T-cell (primary cell): ENCODE results near the gene RGP1. TPM values are rescaled to one million over a fixed set of nuclear protein-coding genes. Genes with fewer than 3 reads are reported as not detected.

Experiments used
- ATAC-seq, 4 experiments: fragments of 200-7000 bp in 3 of 4; fragments of 150-1000 bp in 1 of 4; cut with Tn5 transposase; replicated peaks in 1 of 4; 1 replicate in 3 of 4; 2 replicates in 1 of 4; pipeline ENCODE4 v1.10.0; 2021; ENCODE audit warnings: moderate library complexity in 3 of 4, mild to moderate bottlenecking in 2 of 4, moderate number of reproducible peaks in 1 of 4
- CTCF ChIA-PET, 2 donors: fragments of 300-600 bp; sonication (Branson Sonifier 250); formaldehyde crosslinking; loops; one replicate each; lab custom pipeline; 2022; ENCODE audit warnings: antibody characterized with exemption in 2 of 2; lab: Charles Lee
- POLR2A ChIA-PET, 2 donors: fragments of 300-600 bp; sonication (Branson Sonifier 250); formaldehyde crosslinking; loops; one replicate each; lab custom pipeline; 2022; ENCODE audit warnings: antibody characterized with exemption in 2 of 2; lab: Charles Lee
- DNase-seq, 35 experiments: peaks; one replicate each; pipeline versions ENCODE4 v3.0.0 to v3.0.0-alpha.2; 2013 to 2023
- H3K27ac ChIP-seq: one replicate; pipeline ENCODE4 v1.5.1; 2013; ENCODE audit warnings: low read length
- H3K27me3 ChIP-seq, 2 experiments: replicated peaks in 1 of 2; 1 replicate in 1 of 2; 2 replicates in 1 of 2; pipeline versions ENCODE4 v1.6.1 to v1.7.0; 2013; ENCODE audit warnings: low read length in 1 of 2, mixed read lengths in 1 of 2; ENCODE audit not compliant: control insufficient read depth in 2 of 2, insufficient read depth in 2 of 2; ENCODE audit errors: extremely low read depth in 1 of 2
- H3K36me3 ChIP-seq, 2 donors: 1 replicate in 1 of 2; 2 replicates in 1 of 2; pipeline versions ENCODE4 v1.6.1 to v1.7.0; 2013; ENCODE audit warnings: low read length in 1 of 2; ENCODE audit not compliant: control insufficient read depth in 2 of 2, insufficient read depth in 1 of 2; ENCODE audit errors: extremely low read depth in 1 of 2
- H3K4me1 ChIP-seq, 2 experiments: 1 replicate in 1 of 2; 2 replicates in 1 of 2; pipeline versions ENCODE4 v1.6.1 to v1.7.0; 2013; ENCODE audit warnings: low read length in 2 of 2, mixed read lengths in 1 of 2; ENCODE audit not compliant: insufficient read depth in 2 of 2, control insufficient read depth in 1 of 2; ENCODE audit errors: extremely low read depth in 1 of 2
- H3K4me3 ChIP-seq, 2 donors: 1 replicate in 1 of 2; 2 replicates in 1 of 2; pipeline versions ENCODE4 v1.5.1 to v1.7.0; 2013; ENCODE audit warnings: mild to moderate bottlenecking in 2 of 2, low read length in 1 of 2, moderate library complexity in 1 of 2; ENCODE audit not compliant: control insufficient read depth in 1 of 2; ENCODE audit errors: extremely low read depth in 1 of 2
- H3K9me3 ChIP-seq: 2 replicates; pipeline ENCODE4 v1.7.0; 2013
- H3K27ac Mint-ChIP-seq, 2 donors: one replicate each; pipeline ENCODE4 v1.8.0; 2020 to 2021; ENCODE audit warnings: mild to moderate bottlenecking in 2 of 2, mixed read lengths in 2 of 2
- H3K27me3 Mint-ChIP-seq, 2 donors: one replicate each; pipeline ENCODE4 v1.8.0; 2021 to 2022; ENCODE audit warnings: mixed read lengths in 2 of 2
- H3K36me3 Mint-ChIP-seq: one replicate; pipeline ENCODE4 v1.8.0; 2021; ENCODE audit warnings: mixed read lengths
- H3K4me1 Mint-ChIP-seq, 3 donors: one replicate each; pipeline ENCODE4 v1.8.0; 2020 to 2022; ENCODE audit warnings: mixed read lengths in 3 of 3, mild to moderate bottlenecking in 1 of 3
- H3K4me3 Mint-ChIP-seq, 3 donors: one replicate each; pipeline ENCODE4 v1.8.0; 2020 to 2022; ENCODE audit warnings: mild to moderate bottlenecking in 3 of 3, mixed read lengths in 3 of 3, moderate library complexity in 3 of 3
- H3K9me3 Mint-ChIP-seq, 3 donors: one replicate each; pipeline ENCODE4 v1.8.0; 2020 to 2022; ENCODE audit warnings: mixed read lengths in 3 of 3
- WGBS: methylation state at CpG from one replicate; pipeline ENCODE4 v1.1.5; 2013; ENCODE audit warnings: missing lambda C conversion rate; ENCODE audit not compliant: insufficient coverage; 5-methylcytosine and 5-hydroxymethylcytosine counted together
- total RNA-seq, 35 experiments: library from RNA in 6 of 35; stranded (reverse) in 6 of 35; fragments of 120-200 nt in 1 of 35; gene quantifications; one replicate each; pipeline versions ENCODE4 v1.2.1 to v1.2.4 and lab custom pipeline; 2013 to 2026

The RGP1 gene
- total RNA-seq, 5 donors from 2014 or later (not counting 1 experiment from before 2014, with no cell fraction given) = 20.6 to 36.5 (median 33.5) TPM

DNA sequence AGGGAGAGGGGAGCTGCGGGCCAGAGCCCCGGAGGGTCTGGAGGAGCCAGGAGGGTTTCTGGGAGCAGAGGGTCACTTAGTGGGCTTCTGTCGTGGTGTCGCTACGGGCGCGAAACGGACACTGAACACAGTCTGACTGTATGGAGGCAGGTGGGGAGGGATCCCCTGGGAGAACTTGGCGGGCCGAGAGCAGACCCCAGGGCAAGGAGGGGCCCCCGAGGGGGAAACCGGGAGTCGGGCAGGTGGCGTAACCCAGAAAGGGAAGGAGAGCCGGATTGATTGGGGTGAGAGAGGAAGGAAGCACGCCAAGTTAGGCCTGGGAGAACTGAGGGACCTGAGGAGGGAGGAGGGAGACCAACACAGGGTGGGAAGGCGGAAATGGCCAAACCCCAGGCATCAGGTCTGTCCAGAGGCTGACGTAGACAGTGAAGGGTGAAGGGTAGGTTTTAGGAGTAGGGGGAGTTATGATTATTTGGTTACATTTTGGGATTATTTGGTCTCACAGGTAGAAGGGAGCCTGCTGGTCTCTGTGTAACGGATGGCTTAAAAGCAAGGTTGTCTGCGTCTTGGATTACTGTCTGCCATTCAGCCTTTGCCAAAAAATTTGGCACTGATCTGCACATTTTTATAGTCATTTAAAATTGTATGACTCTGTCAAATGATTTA, 8.3 kb downstream of the RGP1 start:
- Mint-ChIP-seq H3K4me3 (peak overlapping the region; percentile 88 to 94 (median 92)), H3K9me3 (no peaks in the 10 kb centered on the region), H3K27me3 (no peaks in the 10 kb centered on the region), H3K4me1 (peaks cover 58 to 62% (median 60%) of the 10 kb centered on the region in 3 donors), H3K27ac (peak overlapping the region; percentile 92 to 94), H3K36me3 (peaks cover 24% of the 10 kb centered on the region)
- 4% methylated on average over 19 of the region's 20 CpGs for WGBS
- Histone ChIP-seq H3K9me3 (no peaks in the 10 kb centered on the region), H3K4me3 (peak overlapping the region; percentile 83 to 85), H3K27me3 (no peaks in the 10 kb centered on the region), H3K27ac (peak overlapping the region; percentile 74), H3K4me1 (peaks cover 2 to 18% of the 10 kb centered on the region in 2 experiments), H3K36me3 (peaks cover 3 to 20% of the 10 kb centered on the region in 2 donors)
- peak in 3 of 35 experiments; percentile 13 to 35 (median 14) for DNase-seq
- ChIA-PET CTCF (interaction anchor here (0.6 to 2.4 kb wide), 19 partner anchors 9 to 1416 kb away, joined by 3 to 13 read pairs (median 3); partner anchors contain the start of genes CCDC107 (in 1 of the 2), GBA2 (in 1 of the 2) and RMRP (in 1 of the 2)), POLR2A (interaction anchor here in 1 of 2 donors (0.5 kb wide), 1 partner anchor 31 kb away, joined by 3 read pairs; no protein-coding TSS in a partner anchor)
- ATAC-seq = peak; percentile 5 to 17 (median 12)

- DNase-seq = no peak
- Histone ChIP-seq H3K4me1 (peaks cover 2 to 18% of the 10 kb centered on the region in 2 experiments), H3K4me3 (peak overlapping the region in 1 of 2 donors; percentile 83), H3K27ac (peak overlapping the region; percentile 74), H3K9me3 (no peaks in the 10 kb centered on the region), H3K36me3 (peaks cover 0 to 15% of the 10 kb centered on the region in 2 donors), H3K27me3 (no peaks in the 10 kb centered on the region)
- Mint-ChIP-seq H3K36me3 (peaks cover 21% of the 10 kb centered on the region), H3K27me3 (no peaks in the 10 kb centered on the region), H3K27ac (peak overlapping the region; percentile 71 to 92), H3K4me1 (peaks cover 58 to 62% (median 61%) of the 10 kb centered on the region in 3 donors), H3K9me3 (no peaks in the 10 kb centered on the region), H3K4me3 (peak overlapping the region; percentile 88 to 94 (median 92))
- CTCF ChIA-PET = interaction anchor here (0.6 to 1.4 kb wide), 2 partner anchors 32 to 1417 kb away, joined by 3 to 5 read pairs; no protein-coding TSS in a partner anchor
- POLR2A ChIA-PET = no interaction called here
- no peak for ATAC-seq
Measured at GRCh38 chr9:35757892-35758275, 8.8 kb downstream of the RGP1 start.

DNA sequence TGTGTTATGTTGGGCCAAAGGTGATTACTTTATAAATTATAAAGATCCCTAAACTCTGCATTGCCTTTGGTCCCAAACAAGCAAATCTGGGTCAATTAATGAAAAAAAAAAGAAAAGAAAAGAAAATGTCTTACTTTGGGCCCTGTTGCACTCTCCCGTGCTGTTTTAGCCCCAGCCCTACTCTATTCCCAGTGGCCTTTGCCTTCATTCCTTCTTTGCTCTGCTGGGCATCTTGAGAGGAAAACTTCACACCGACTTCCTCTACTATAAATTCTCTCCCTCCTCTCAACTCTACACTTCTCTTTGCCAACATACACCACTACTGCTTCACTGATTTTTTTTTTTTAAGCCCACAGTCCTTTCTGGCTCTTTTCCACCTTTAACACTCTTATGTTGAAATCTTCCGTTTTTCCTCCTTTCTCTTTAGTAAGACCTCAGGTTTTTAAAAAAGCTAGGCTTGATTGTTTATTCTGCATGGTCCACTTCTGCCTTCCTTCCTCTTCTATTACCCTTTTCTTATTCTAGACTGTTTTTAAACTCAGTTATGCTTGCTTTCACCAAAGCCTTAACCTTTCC, 9.5 kb downstream of the RGP1 start:
- H3K36me3 ChIP-seq = peaks cover 0 to 8% of the 10 kb centered on the region in 2 donors
- Mint-ChIP-seq H3K9me3 (no peaks in the 10 kb centered on the region), H3K27me3 (no peaks in the 10 kb centered on the region), H3K36me3 (peaks cover 17% of the 10 kb centered on the region), H3K4me3 (peak overlapping the region; percentile 71 to 88 (median 74)), H3K4me1 (peaks cover 58 to 66% (median 65%) of the 10 kb centered on the region in 3 donors), H3K27ac (peak overlapping the region; percentile 71 to 75)
- no peaks in the 10 kb centered on the region for H3K9me3 ChIP-seq
- no peak for ATAC-seq
- H3K4me3 ChIP-seq = no peak overlapping the region
- peaks cover 2 to 18% of the 10 kb centered on the region in 2 experiments for H3K4me1 ChIP-seq
- ChIA-PET POLR2A (no interaction called here), CTCF (interaction anchor here (0.6 to 1.4 kb wide), 4 partner anchors 12 to 1417 kb away, joined by 3 to 5 read pairs (median 4); partner anchors contain the start of gene TLN1 (in 1 of the 2))
- no peak overlapping the region for H3K27ac ChIP-seq
- no peaks in the 10 kb centered on the region for H3K27me3 ChIP-seq
- 47% methylated on average over 2 of the region's 3 CpGs for WGBS
- DNase-seq = no peak

GRCh38 chr9:35759795-35760194, 10.7 kb downstream of the RGP1 start:
- no peak overlapping the region for H3K27ac Mint-ChIP-seq
- CTCF ChIA-PET = interaction anchor here in 1 of 2 donors (0.7 to 1.6 kb wide), 2 partner anchors 9 to 10 kb away, joined by 4 read pairs; no protein-coding TSS in a partner anchor
- no peak overlapping the region for H3K27ac ChIP-seq
- H3K27me3 ChIP-seq = no peaks in the 10 kb centered on the region
- no peak overlapping the region for H3K4me3 Mint-ChIP-seq
- WGBS = 100% methylated on average over 3 of the region's 4 CpGs
- peaks cover 58 to 65% (median 64%) of the 10 kb centered on the region in 3 donors for H3K4me1 Mint-ChIP-seq
- H3K4me1 ChIP-seq = peaks cover 2 to 18% of the 10 kb centered on the region in 2 experiments
- no peak overlapping the region for H3K4me3 ChIP-seq
- H3K9me3 ChIP-seq = no peaks in the 10 kb centered on the region
- peaks cover 10% of the 10 kb centered on the region for H3K36me3 Mint-ChIP-seq
- POLR2A ChIA-PET = no interaction called here
- H3K36me3 ChIP-seq = no peaks in the 10 kb centered on the region
- DNase-seq (no peak), ATAC-seq (no peak)
- H3K9me3 Mint-ChIP-seq = no peaks in the 10 kb centered on the region
- H3K27me3 Mint-ChIP-seq = no peaks in the 10 kb centered on the region

DNA sequence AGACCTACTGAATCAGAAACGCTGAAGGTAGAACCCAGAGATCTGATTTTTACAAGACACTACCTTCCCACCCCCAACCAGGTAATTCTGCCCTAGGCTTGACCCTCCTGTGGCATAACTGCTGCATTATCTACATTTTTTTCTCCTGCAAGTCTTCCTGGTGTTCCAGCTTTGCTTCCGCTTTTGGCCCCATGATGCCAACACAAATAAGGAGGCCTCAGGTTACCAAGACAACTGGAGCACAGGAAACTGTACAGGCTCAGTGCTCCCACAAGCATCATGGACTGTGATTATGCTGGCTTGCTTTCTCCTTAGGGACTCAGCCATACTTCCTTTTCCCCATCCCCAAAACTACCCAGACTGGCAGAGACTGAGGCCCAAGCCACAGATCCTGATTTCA, 11.6 kb downstream of the RGP1 start:
- H3K4me1 ChIP-seq = peaks cover 2 to 17% of the 10 kb centered on the region in 2 experiments
- H3K9me3 Mint-ChIP-seq = no peaks in the 10 kb centered on the region
- no peak overlapping the region for H3K27ac Mint-ChIP-seq
- no peaks in the 10 kb centered on the region for H3K27me3 Mint-ChIP-seq
- 79% methylated on average over 2 of the region's 2 CpGs for WGBS
- no peaks in the 10 kb centered on the region for H3K9me3 ChIP-seq
- ChIA-PET POLR2A (interaction anchor here in 1 of 2 donors (0.6 kb wide), 1 partner anchor 285 kb away, joined by 3 read pairs; no protein-coding TSS in a partner anchor), CTCF (interaction anchor here (0.6 to 1.6 kb wide), 3 partner anchors 11 to 335 kb away, joined by 3 to 4 read pairs (median 4); no protein-coding TSS in a partner anchor)
- no peak overlapping the region for H3K27ac ChIP-seq
- DNase-seq (no peak), ATAC-seq (no peak)
- H3K4me3 Mint-ChIP-seq = no peak overlapping the region
- H3K36me3 ChIP-seq = no peaks in the 10 kb centered on the region
- H3K4me1 Mint-ChIP-seq = peaks cover 57 to 59% (median 59%) of the 10 kb centered on the region in 3 donors
- peaks cover 10% of the 10 kb centered on the region for H3K36me3 Mint-ChIP-seq
- H3K27me3 ChIP-seq = no peaks in the 10 kb centered on the region
- H3K4me3 ChIP-seq = no peak overlapping the region

GRCh38 chr9:35763181-35763580, 14.1 kb downstream of the RGP1 start:
- no peaks in the 10 kb centered on the region for H3K27me3 Mint-ChIP-seq
- Histone ChIP-seq H3K9me3 (no peaks in the 10 kb centered on the region), H3K36me3 (no peaks in the 10 kb centered on the region), H3K27ac (no peak overlapping the region), H3K27me3 (no peaks in the 10 kb centered on the region), H3K4me3 (no peak overlapping the region), H3K4me1 (peaks cover 0 to 3% of the 10 kb centered on the region in 2 experiments)
- H3K4me1 Mint-ChIP-seq = peaks cover 36 to 47% (median 46%) of the 10 kb centered on the region in 3 donors
- no CpG with 5 or more reads among the region's 2 CpGs for WGBS
- DNase-seq (no peak), ATAC-seq (no peak)
- H3K27ac Mint-ChIP-seq = no peak overlapping the region
- no peak overlapping the region for H3K4me3 Mint-ChIP-seq
- ChIA-PET CTCF (interaction anchor here (0.5 to 1.0 kb wide), 5 partner anchors 10 to 302 kb away, joined by 3 to 7 read pairs (median 5); partner anchors contain the start of genes CCDC107 (in 1 of the 2), GBA2 (in 1 of the 2), RGP1 (in 1 of the 2) and RMRP (in 1 of the 2)), POLR2A (interaction anchor here (0.7 kb wide), 2 partner anchors 244 to 289 kb away, joined by 5 read pairs; no protein-coding TSS in a partner anchor)
- peaks cover 10% of the 10 kb centered on the region for H3K36me3 Mint-ChIP-seq
- H3K9me3 Mint-ChIP-seq = no peaks in the 10 kb centered on the region
